ENCODE data around the gene KIRREL1. TPM values are rescaled to one million over a fixed set of nuclear protein-coding genes. Genes with fewer than 3 reads are reported as not detected.

KIRREL1 gene
- total and polyA plus RNA-seq, 2 experiments from 2014 or later = 5.1 to 35.2 TPM

- DNase-seq (ENCODE audit: low spot score) = peak; percentile 86
- Histone ChIP-seq H3K27ac (ENCODE audit: low read depth) (no peak overlapping the region; the same call in 1 of the 2 replicates), H3K27me3 (ENCODE audit: insufficient read depth) (no peaks in the 10 kb centered on the region), H3K79me2 (replicated peaks; ENCODE audit: insufficient read depth) (no peaks in the 10 kb centered on the region), H3K9me2 (ENCODE audit: insufficient read depth) (no peaks in the 10 kb centered on the region), H3F3A (replicated peaks; ENCODE audit: low read depth) (peaks cover 4% of the 10 kb centered on the region), H3K4me2 (peak overlapping the region; percentile 78), H3K36me3 (ENCODE audit: insufficient read depth) (no peaks in the 10 kb centered on the region; the same call in 1 of the 2 replicates), H2AFZ (peak overlapping the region; percentile 99), H4K20me1 (replicated peaks; ENCODE audit: insufficient read depth) (no peaks in the 10 kb centered on the region), H3K4me1 (ENCODE audit: insufficient read depth) (peaks cover 28% of the 10 kb centered on the region), H3K4me3 (peak overlapping the region; percentile 38; the same call in 1 of the 2 replicates)
- peaks cover 42% of the 10 kb centered on the region for H3K4me1 Mint-ChIP-seq
- peak; percentile 94 for ATAC-seq
- H3K4me3 Mint-ChIP-seq = no peak overlapping the region; the same call in 2 of the 3 replicates
- H3K27me3 Mint-ChIP-seq (ENCODE audit: insufficient read depth, low read depth, poor library complexity) = peaks cover 14% of the 10 kb centered on the region
- no peak overlapping the region for H3K27ac Mint-ChIP-seq
- peaks cover 8% of the 10 kb centered on the region for H3K9me3 Mint-ChIP-seq
- TF ChIP-seq POLR2AphosphoS5 (IDR thresholded peaks at IDR 0.05; ENCODE audit: low read depth) (no peak), CREB1 (CRISPR knock-in tag; IDR thresholded peaks at IDR 0.05; ENCODE audit: low read depth) (no peak), NANOG (IDR thresholded peaks at IDR 0.05; ENCODE audit: borderline replicate concordance) (no peak), ZNF331 (CRISPR knock-in tag; IDR thresholded peaks at IDR 0.05; ENCODE audit: low read depth) (no peak), CTCF (conservative IDR thresholded peaks at IDR 0.05; ENCODE audit: low read depth in 2 of 2) (peak; percentile 24 to 52; a peak in 2 of 4 replicates)
- peaks cover 7% of the 10 kb centered on the region; the same call in 2 of the 3 replicates for H3K36me3 Mint-ChIP-seq (ENCODE audit: low read depth)
Measured at GRCh38 chr1:157978586-157979403, 14.7 kb upstream of the KIRREL1 start.

GRCh38 chr1:157982136-157982535 is 11.3 kb upstream of the KIRREL1 start:
- Mint-ChIP-seq H3K9me3 (no peaks in the 10 kb centered on the region), H3K27ac (no peak overlapping the region; the same call in 1 of the 2 replicates), H3K4me1 (peaks cover 41% of the 10 kb centered on the region), H3K36me3 (ENCODE audit: low read depth) (no peaks in the 10 kb centered on the region), H3K4me3 (no peak overlapping the region), H3K27me3 (ENCODE audit: insufficient read depth, low read depth, poor library complexity) (peaks cover 13% of the 10 kb centered on the region)
- Histone ChIP-seq H3K36me3 (ENCODE audit: insufficient read depth) (no peaks in the 10 kb centered on the region), H3K4me3 (no peak overlapping the region), H3K79me2 (replicated peaks; ENCODE audit: insufficient read depth) (no peaks in the 10 kb centered on the region), H3K4me2 (no peak overlapping the region), H4K20me1 (replicated peaks; ENCODE audit: insufficient read depth) (no peaks in the 10 kb centered on the region), H3K27me3 (ENCODE audit: insufficient read depth) (no peaks in the 10 kb centered on the region), H3K9me2 (ENCODE audit: insufficient read depth) (peaks cover 15% of the 10 kb centered on the region; the same call in 1 of the 2 replicates), H3K27ac (ENCODE audit: low read depth) (no peak overlapping the region), H3F3A (replicated peaks; ENCODE audit: low read depth) (peaks cover 4% of the 10 kb centered on the region), H3K4me1 (ENCODE audit: insufficient read depth) (peaks cover 29% of the 10 kb centered on the region), H2AFZ (no peak overlapping the region)
- no peak for ATAC-seq
- no peak for DNase-seq (ENCODE audit: low spot score)
- no peak for TF ChIP-seq EZH2phosphoT487 (IDR thresholded peaks at IDR 0.05; ENCODE audit: unreplicated experiment)
- TF ChIP-seq ZNF462 (CRISPR knock-in tag; IDR thresholded peaks at IDR 0.05) = no peak
- TF ChIP-seq ETS1 (IDR thresholded peaks at IDR 0.05) = no peak
- no peak for TF ChIP-seq NANOG (IDR thresholded peaks at IDR 0.05; ENCODE audit: borderline replicate concordance)
- no peak for TF ChIP-seq ZNF331 (CRISPR knock-in tag; IDR thresholded peaks at IDR 0.05; ENCODE audit: low read depth)

Data from GM23338 (cell line).